Jurkat, Clone E6-1 (cell line): ENCODE results near the gene RHBDD2.
"Not testable (repeated sequence)": the region's sequence is repeated elsewhere in the genome, so short reads cannot be mapped to it uniquely, and the experiment has no call there.

Experiments used
- DNase-seq: peaks from one replicate; pipeline ENCODE4 v3.0.0-alpha.2; 2011; ENCODE audit warnings: low read depth, low spot score
- H3K4me3 ChIP-seq: 2 replicates; pipeline ENCODE4 v1.5.1; 2011; ENCODE audit warnings: mild to moderate bottlenecking, low read length, control low read depth, moderate library complexity

RHBDD2 gene

DNA sequence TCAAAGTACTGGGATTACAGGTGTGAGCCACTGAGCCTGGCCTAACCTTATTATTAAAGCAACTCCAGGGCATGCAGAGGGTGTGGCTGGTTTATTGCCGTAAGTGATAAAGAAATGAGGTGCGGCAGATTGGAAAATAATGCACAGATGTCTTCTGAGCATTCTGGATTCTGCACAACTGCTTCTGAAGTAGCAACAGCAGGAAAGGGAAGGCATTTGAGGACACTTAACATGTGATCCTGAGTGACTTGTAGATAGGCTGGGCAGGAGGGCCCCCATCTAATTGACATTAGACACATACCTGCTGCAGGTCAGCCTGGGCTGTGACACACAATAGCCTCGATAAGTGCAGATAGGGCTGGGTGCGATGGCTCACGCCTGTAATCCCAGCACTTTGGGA is 5.6 kb downstream of the RHBDD2 start:
- no peak overlapping the region for H3K4me3 ChIP-seq
- no peak for DNase-seq

DNA sequence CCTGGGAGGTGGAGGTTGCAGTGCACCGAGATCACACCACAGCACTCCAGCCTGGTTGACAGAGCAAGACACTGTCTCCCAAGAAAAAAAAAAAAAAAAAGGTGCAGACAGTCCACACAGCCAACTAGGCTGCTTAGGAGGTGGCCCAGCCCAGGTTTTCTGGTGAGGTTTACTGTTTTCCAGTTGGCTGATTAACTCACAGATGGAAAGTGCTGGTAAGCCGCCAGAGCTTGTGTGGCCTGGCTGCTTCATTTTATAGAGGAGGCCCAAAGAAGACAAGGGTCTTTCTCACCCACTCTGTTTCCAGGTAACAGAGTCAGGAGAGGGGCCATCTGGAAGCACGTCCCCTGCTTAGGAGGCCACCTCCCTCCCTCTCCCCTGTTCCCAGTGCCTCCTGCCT is 6.2 kb downstream of the RHBDD2 start:
- DNase-seq, result no peak
- no peak overlapping the region for H3K4me3 ChIP-seq

GRCh38 chr7:75887669-75888369 is 9.0 kb downstream of the RHBDD2 start:
- H3K4me3 ChIP-seq, result no peak overlapping the region
- DNase-seq, result no peak

- no peak overlapping the region for H3K4me3 ChIP-seq
- DNase-seq, result no peak
Measured at GRCh38 chr7:75888464-75889222, 9.8 kb downstream of the RHBDD2 start.

GRCh38 chr7:75889223-75889825 is 10.5 kb downstream of the RHBDD2 start:
- DNase-seq, result no peak

GRCh38 chr7:75889826-75890225 is 11.0 kb downstream of the RHBDD2 start:
- DNase-seq, result no peak
- H3K4me3 ChIP-seq, result no peak overlapping the region

More at GRCh38 chr7:75889223-75889825, 10.5 kb downstream of the RHBDD2 start:
- H3K4me3 ChIP-seq, result no peak overlapping the region

DNA sequence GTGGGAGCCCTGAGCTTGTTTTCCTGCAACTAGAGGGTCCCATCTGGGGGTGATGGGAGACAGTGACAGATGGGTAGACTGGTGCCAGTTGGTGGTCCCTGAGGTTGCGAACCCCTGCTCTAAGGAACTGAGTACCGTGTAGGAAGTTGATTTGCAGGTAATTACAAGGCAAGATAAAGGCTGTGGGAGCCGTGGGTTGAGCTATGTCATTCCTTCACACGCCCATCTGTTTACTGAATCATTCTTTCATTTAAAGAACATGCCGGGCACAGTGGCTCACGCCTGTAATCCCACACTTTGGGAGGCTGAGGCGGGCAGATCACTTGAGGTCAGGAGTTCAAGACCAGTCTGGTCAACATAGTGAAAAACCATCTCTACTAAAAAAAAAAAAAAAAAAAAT is 12.4 kb downstream of the RHBDD2 start:
- not testable (repeated sequence) for H3K4me3 ChIP-seq, DNase-seq

GRCh38 chr7:75891815-75892411 is 13.1 kb downstream of the RHBDD2 start:
- H3K4me3 ChIP-seq, result no peak overlapping the region
- no peak for DNase-seq

DNA sequence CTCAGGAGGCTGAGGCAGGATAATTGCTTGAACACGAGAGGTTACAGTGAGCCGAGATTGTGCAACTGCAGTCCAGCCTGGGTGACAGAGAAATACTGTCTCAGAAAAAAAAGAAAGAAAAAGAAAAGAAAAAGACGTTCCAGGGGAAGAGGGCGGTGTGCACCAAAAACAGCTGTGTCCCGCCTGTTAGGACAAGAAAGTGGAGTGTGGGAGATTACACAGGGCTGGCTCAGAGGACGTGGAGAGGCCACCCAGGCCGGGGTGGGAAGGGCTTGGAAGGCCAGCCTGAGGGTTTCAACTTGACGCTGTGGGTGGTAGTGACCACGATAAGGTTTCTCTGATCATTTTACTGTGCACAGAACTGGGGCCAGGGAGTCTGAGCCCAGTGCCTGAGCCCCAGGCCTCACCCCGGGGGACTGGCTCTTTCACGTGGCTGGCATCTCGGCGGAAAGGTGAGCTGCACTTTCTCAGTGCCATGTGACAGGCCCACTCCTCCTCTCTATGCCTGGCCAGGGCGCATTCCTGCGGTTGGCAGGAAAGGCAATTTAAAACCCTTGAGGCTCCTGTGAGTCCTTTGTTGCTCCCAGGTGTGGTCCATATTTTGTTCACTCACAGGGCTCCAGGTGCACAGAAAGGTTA is 13.9 kb downstream of the RHBDD2 start:
- no peak for DNase-seq
- no peak overlapping the region for H3K4me3 ChIP-seq

DNA sequence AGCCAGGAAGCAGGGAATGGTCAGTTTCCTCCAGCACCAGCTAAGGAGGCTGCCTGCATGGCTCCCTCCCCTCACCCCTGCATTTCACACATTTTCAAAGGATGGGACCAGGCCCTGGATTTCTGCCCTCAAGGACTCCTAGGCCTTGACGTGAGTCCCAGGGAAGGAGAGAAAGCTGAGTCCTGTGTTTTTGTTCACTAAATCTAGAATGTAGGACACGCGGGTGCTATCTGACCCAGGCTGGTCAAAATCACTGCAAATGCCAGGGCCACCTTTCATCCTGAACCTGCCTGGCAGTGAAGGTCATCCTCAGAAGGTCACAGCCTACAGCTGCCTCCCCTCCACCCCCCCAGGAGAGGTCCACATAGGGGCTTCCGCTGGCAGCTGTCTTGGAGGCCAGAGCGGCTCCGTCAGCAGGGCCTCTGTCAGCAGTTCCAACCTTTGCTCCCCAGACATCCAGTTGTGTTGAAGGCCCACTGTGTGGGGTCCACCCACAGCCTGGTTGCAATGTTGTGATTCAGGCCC is 18.0 kb downstream of the RHBDD2 start:
- H3K4me3 ChIP-seq, result no peak overlapping the region
- no peak for DNase-seq

GRCh38 chr7:75900617-75901315 is 21.9 kb downstream of the RHBDD2 start:
- no peak for DNase-seq
- no peak overlapping the region for H3K4me3 ChIP-seq

DNA sequence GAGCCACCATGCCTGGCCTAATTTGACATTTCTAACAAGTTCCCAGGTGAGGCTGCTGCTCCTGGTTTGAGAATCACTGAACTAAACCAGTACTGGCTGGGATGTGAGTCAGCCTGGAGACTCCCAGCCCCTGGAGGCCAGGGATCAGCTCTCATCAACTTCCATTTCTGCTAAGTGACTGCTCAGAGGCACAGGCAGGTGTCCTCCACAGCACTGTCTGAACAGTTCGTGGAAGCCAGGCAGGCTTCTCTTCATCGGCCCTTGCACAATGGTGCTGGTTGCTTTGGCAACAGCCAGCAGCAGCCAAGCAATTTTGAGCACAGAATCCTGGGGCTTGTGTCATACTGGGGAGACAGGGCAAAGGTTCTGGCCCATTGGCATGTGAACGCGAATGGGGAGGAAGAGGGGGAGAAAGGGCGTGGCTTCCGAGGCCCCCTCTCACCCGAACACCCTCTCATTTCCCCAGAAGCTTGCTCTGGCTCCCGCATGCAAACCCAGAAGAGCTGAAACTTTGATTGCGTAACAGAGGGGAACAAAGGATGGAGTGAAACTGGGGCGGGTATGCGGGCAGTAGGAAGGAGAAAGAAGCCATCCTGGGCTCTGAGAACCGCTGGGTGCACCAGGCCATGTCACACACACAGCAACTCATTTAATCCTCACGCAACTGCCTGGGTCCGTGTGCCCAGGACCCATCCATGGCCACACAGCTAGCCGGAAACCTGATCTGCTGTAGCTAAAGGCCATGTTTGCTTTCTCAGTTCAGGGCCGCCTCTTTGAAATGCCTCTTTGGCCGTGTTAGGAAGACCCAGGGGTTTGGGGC is 27.2 kb downstream of the RHBDD2 start:
- no peak for DNase-seq
- H3K4me3 ChIP-seq, result no peak overlapping the region

GRCh38 chr7:75906991-75907667 is 28.3 kb downstream of the RHBDD2 start:
- DNase-seq, result no peak
- no peak overlapping the region for H3K4me3 ChIP-seq

DNA sequence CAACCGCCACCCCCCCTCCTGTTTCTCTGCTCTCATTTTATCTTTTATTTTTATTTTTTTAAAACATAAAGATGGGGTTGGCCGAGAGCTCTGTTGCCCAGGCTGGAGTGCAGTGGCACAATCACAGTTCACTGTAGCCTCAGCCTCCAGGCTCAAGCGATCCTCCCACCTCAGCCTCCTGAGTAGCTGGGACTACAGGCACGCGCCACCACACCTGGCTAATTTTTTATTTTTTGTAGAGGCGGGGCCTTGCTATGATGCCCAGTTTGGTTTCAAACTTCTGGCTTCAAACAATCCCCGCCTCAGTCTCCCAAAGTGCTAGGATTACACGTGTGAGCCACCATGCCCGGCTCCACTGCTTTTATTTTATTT is 28.8 kb downstream of the RHBDD2 start:
- not testable (repeated sequence) for H3K4me3 ChIP-seq

GRCh38 chr7:75909521-75910132 is 30.8 kb downstream of the RHBDD2 start:
- H3K4me3 ChIP-seq, result no peak overlapping the region
- DNase-seq, result no peak

More for the DNA sequence above, 28.8 kb downstream of the RHBDD2 start:
- DNase-seq, result not testable (repeated sequence)

GRCh38 chr7:75911186-75911585 is 32.4 kb downstream of the RHBDD2 start:
- H3K4me3 ChIP-seq, DNase-seq: not testable (repeated sequence)

GRCh38 chr7:75913437-75913836 is 34.6 kb downstream of the RHBDD2 start:
- no peak overlapping the region for H3K4me3 ChIP-seq
- no peak for DNase-seq
